Measurements from ENCODE around the gene KCND2. TPM values are rescaled to one million over a fixed set of nuclear protein-coding genes. Genes with fewer than 3 reads are reported as not detected.
"Not testable (repeated sequence)": the region's sequence is repeated elsewhere in the genome, so short reads cannot be mapped to it uniquely, and the experiment has no call there.

The KCND2 gene
- total RNA-seq, 2 donors from 2014 or later, result not detected

DNA sequence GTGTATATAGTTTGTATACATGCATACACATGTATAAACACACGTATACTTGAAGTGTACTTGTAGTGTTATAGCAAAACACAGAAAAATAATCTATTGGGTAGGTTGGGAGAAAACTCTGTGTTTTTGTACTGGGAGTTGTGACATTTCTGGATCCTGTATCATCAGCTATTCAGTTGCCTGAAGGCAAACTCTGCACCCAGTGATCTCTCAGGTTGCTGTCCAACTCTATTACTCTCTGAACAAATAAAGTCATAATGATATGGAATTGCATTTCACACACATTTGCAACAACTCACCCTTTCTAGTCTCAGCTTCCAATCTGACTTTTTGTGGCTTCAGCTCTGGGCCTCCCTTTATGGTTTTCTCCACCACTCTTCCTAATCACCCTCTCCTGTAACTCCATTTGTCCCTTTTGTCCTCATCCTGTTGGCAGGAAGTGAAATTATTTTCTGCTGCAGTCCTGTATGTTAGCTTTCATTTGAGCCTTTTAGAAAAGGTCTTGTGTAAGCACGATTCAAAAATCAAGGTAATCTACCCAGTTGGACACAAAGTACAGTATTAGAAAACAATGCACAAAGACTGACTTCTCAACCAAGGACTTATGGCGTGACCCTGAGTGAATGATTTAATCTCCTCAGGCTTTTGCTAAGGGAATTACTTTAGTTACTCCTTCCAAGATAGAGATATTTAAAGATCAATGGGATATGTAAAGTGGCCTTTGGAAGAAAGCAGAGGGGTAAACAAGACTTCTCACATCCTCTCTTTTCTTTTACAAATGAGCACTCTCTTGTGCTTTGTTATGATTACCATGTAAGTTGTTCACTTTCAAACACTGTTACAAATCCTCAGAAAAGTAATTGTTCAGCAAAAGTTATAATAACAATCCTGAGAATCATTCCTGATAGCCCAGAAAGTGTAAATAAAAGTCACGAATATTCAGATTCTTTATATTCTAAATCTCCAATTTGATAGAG, 249.1 kb downstream of the KCND2 start:
- no peaks in the 10 kb centered on the region for H3K9me3 Mint-ChIP-seq
- no peaks in the 10 kb centered on the region for H3K27me3 Mint-ChIP-seq
- H3K4me3 Mint-ChIP-seq, result no peak overlapping the region
- no peaks in the 10 kb centered on the region for H3K4me1 Mint-ChIP-seq
- no peak overlapping the region for H3K27ac Mint-ChIP-seq
- no peaks in the 10 kb centered on the region for H3K36me3 Mint-ChIP-seq (ENCODE audit: low read depth)
- no peak for ATAC-seq (replicated peaks)

DNA sequence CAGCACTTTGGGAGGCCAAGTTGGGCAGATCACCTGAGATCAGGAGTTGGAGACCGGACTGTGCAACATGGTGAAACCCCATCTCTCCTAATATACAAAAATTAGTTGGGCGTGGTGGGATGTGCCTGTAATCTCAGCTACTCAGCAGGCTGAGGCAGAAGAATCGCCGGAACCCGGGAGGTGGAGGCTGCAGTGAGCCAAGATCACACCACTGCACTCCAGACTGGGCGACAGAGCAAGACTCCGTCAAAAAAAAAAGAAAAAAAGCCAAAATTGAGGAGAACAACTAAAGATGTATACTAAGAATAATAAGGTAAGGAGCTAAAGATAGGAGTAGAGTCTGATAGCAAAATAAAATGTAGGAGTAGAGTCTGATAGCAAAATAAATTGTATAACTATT, 251.0 kb downstream of the KCND2 start:
- ATAC-seq (replicated peaks), result no peak
- no peaks in the 10 kb centered on the region for H3K9me3 Mint-ChIP-seq
- H3K36me3 Mint-ChIP-seq (ENCODE audit: low read depth), result no peaks in the 10 kb centered on the region
- no peaks in the 10 kb centered on the region for H3K4me1 Mint-ChIP-seq
- no peak overlapping the region for H3K27ac Mint-ChIP-seq
- H3K27me3 Mint-ChIP-seq, result no peaks in the 10 kb centered on the region
- no peak overlapping the region for H3K4me3 Mint-ChIP-seq

DNA sequence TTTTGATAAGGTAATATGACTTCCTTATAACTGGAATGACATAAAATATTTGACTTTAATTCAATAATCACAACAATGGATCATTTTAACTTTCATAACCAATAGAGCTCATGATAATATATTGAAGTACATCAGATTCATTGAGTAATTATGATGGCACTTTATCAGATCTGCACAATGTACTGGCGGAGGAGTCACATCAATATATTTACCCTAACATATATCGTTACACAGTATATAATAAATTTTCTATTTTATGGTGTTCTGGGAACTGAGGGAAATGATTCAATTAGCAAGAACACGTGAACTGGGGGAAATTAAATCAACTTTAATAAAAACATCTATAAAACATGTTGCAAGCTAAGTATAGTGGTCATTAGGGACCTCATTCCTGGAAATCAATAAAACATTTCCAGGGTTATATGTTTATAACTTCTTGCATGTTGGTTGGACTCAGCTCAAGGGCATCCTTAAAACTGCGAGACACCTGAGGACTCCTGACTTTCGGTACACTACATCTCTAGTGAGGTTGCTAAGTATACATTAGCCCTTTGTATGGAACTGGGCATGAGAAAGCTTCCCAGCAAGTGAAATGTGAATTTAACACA, 254.0 kb downstream of the KCND2 start:
- Mint-ChIP-seq H3K4me3 (no peak overlapping the region), H3K36me3 (ENCODE audit: low read depth) (no peaks in the 10 kb centered on the region), H3K9me3 (no peaks in the 10 kb centered on the region), H3K27me3 (no peaks in the 10 kb centered on the region), H3K4me1 (no peaks in the 10 kb centered on the region), H3K27ac (no peak overlapping the region)
- no peak for ATAC-seq (replicated peaks)

DNA sequence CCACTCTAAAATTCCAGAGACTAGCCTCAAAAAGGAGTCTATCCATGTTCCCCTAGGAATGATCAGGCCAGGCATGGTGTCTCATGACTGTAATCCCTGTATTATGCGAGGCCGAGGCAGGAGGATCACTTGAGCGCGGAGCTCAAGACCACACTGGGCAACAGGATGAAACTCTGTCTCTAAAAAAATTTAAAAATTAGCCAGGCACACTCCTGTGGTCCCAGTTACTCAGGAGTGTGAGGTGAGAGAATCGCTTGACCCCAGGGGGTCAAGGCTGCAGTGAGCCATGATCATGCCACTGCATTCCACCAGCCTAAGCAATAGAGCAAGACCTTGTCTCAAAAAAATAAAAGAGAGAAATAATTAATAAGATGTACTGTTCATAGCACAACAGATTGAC, 256.8 kb downstream of the KCND2 start:
- Mint-ChIP-seq H3K27ac (no peak overlapping the region), H3K4me1 (no peaks in the 10 kb centered on the region), H3K36me3 (ENCODE audit: low read depth) (no peaks in the 10 kb centered on the region), H3K9me3 (no peaks in the 10 kb centered on the region), H3K4me3 (no peak overlapping the region), H3K27me3 (no peaks in the 10 kb centered on the region)
- no peak for ATAC-seq (replicated peaks)

DNA sequence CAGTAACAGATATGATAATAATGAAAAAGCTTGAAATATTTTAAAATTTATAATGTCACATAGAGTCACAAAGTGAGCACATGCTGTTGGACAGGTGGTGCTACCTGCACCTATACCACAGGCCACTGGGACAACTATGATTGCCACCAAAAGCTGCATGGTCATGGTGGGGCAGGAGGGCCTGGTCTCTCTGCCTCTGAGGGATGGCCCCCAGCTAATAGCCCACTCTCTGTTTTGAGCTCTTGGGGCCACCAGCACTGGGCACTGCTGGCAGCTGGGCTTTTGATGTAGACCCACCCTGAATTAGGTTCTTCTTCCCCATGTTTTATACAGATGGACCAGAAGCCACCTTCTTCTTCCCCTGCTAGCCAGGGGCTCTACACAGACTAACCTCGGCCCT, 265.4 kb downstream of the KCND2 start:
- ATAC-seq (replicated peaks), result no peak
- Mint-ChIP-seq H3K4me1 (no peaks in the 10 kb centered on the region), H3K27ac (no peak overlapping the region), H3K4me3 (no peak overlapping the region), H3K9me3 (no peaks in the 10 kb centered on the region), H3K36me3 (ENCODE audit: low read depth) (no peaks in the 10 kb centered on the region), H3K27me3 (no peaks in the 10 kb centered on the region)

DNA sequence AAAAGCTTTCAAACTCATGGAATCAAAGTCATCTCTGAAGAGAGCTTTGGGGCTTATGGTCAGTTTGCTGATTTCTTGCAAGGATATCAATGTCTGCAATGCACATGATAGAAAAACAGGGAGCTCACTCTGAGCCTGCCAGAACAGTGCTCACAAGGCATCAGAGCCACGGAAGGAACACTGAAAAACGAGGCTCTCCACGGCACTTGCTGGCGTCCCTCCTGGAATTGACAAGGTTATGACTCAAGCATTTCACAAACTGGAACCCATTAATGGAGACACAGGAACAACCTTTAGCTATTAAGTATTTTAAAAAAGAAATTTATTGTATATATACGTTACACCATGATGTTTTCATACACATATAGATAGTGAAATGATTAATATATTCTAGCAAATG, 266.3 kb downstream of the KCND2 start:
- Mint-ChIP-seq H3K4me1 (no peaks in the 10 kb centered on the region), H3K36me3 (ENCODE audit: low read depth) (no peaks in the 10 kb centered on the region), H3K4me3 (no peak overlapping the region), H3K27ac (no peak overlapping the region), H3K9me3 (no peaks in the 10 kb centered on the region), H3K27me3 (no peaks in the 10 kb centered on the region)
- no peak for ATAC-seq (replicated peaks)

DNA sequence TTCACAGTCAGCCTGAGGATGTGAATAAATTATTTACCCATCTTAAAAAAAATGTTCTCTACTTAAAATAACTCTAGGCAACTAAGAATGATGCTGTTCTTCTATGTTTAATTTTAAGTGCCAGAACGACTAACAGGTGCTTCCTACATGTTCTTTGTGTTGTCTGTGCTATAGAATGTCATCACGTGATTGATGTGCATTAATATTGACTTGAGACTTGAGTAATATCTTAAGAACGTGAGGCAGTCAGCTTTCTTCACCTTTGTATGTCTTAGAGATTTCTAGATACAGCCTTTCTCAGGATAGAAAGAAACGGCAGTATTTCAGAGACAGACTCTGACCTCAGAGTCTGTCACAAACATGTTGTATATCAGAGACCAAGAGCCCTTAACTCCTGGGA, 274.6 kb downstream of the KCND2 start:
- Mint-ChIP-seq H3K27me3 (no peaks in the 10 kb centered on the region), H3K4me3 (no peak overlapping the region), H3K36me3 (ENCODE audit: low read depth) (no peaks in the 10 kb centered on the region), H3K9me3 (no peaks in the 10 kb centered on the region), H3K4me1 (no peaks in the 10 kb centered on the region), H3K27ac (no peak overlapping the region)
- ATAC-seq (replicated peaks), result no peak

DNA sequence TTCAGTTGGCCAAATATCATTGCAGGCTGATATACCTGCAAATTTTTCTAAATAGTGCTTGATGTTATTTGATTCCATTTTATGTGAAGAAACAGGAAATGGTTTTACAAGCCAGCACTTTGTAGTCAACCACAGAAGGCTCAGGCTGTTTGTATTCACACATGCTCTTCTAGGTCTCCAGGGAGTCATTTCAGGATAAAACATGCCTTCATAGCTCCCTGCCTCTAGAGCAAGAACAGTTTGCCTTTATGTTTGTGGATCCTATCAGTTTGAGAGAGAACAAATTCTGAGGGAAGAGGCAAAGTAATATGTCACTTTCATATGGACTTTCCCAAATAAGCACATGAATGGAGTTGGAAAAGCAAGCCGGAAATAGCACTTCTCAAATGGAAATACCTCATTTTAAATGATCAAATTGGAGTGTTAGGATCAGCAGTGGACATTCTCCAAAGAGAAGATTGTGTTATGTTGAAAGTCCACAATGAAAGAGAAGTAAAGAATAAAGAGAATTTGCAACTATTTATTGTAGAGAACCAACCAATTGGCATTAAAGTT, 277.6 kb downstream of the KCND2 start:
- Mint-ChIP-seq H3K4me3 (no peak overlapping the region), H3K4me1 (no peaks in the 10 kb centered on the region), H3K27ac (no peak overlapping the region), H3K27me3 (no peaks in the 10 kb centered on the region), H3K9me3 (no peaks in the 10 kb centered on the region), H3K36me3 (ENCODE audit: low read depth) (no peaks in the 10 kb centered on the region)
- ATAC-seq (replicated peaks), result no peak

DNA sequence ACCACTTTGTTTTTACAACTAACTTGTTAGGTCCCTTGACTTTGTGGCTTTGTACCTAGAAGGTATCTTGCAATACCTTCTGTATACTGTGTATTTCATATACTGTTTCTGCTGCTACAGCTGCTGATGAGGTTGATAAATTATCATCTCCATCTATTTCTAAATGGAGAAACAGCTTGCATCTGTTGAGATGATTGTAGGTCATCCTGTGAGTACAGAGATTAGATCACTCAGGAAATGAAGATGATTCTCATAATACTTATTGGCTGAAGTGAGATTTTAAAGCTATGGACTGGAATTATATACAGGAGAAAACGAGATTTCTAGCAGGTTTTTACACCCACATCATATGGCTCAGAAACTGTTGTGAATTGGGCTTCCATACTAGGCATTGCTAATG, 280.5 kb downstream of the KCND2 start:
- H3K9me3 Mint-ChIP-seq, result no peaks in the 10 kb centered on the region
- no peaks in the 10 kb centered on the region for H3K4me1 Mint-ChIP-seq
- H3K27me3 Mint-ChIP-seq, result no peaks in the 10 kb centered on the region
- H3K27ac Mint-ChIP-seq, result no peak overlapping the region
- ATAC-seq (replicated peaks), result no peak
- no peak overlapping the region for H3K4me3 Mint-ChIP-seq
- H3K36me3 Mint-ChIP-seq (ENCODE audit: low read depth), result no peaks in the 10 kb centered on the region

DNA sequence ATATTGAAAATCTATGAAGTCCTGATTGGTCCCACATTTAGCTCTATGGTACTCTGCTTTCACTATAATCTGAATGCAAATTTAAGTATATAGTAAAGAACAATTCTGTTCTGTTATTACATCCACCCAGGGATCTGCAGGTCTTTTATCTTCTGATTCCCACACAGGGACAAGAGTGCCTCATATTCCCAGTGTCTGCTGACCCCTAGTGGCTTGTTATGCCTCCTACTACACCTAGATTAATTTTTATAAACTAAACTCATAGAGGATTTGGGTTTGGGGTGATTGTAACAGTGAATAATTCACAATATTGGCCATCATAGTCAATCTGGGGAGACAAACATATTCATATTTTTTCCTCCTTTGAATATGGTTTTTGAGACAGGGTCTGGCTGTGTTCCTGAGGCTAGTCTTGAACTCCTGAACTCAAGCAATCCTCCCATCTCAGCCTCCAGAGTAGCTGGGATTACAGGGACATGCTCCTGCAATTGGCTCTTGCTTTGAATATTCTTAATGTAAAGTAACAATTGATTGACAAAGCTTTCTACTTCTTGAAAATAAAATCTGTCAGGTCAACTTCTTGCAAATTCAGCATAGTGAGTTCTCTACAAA, 282.1 kb downstream of the KCND2 start:
- H3K4me3 Mint-ChIP-seq, result no peak overlapping the region
- ATAC-seq (replicated peaks), result no peak
- no peaks in the 10 kb centered on the region for H3K9me3 Mint-ChIP-seq
- no peaks in the 10 kb centered on the region for H3K27me3 Mint-ChIP-seq
- no peak overlapping the region for H3K27ac Mint-ChIP-seq
- no peaks in the 10 kb centered on the region for H3K36me3 Mint-ChIP-seq (ENCODE audit: low read depth)
- H3K4me1 Mint-ChIP-seq, result no peaks in the 10 kb centered on the region

DNA sequence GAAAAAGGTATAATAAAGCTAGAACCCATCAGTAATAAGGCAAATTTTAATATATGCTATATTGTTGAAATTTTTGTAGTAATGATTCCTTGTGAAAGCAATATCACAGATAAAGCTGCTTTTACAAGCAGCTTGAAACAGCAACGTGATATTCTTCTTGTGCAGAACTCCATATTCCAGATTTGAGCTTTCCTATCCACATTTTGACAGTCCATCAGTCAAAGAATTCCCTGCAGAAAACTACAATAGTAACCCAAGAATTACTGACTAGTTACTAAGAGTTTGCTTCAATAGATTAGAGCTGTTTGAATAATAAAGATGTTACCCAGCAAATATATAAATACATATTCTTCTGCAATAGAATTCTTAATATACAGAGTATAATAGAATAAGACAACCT, 291.2 kb downstream of the KCND2 start:
- Mint-ChIP-seq H3K4me3 (no peak overlapping the region), H3K36me3 (ENCODE audit: low read depth) (no peaks in the 10 kb centered on the region), H3K9me3 (no peaks in the 10 kb centered on the region), H3K4me1 (no peaks in the 10 kb centered on the region), H3K27ac (no peak overlapping the region), H3K27me3 (no peaks in the 10 kb centered on the region)
- no peak for ATAC-seq (replicated peaks)

DNA sequence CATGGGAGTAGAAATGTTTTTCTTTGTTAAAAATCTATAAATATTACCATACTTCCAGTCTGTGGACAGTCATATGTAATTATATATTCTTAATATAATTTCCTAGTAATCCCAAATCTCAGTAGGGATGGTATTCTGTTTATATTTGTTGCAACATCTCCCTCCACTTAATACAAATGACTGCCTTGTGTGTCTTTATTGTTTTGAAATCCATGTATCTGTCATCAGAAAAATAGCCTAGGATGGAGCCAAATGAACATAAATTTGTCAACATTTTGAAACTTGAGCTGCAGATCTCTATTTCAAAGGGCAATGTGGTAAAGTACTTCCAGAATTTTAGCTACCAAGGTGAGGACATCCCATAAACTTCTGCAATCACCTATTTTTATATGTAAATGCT, 294.2 kb downstream of the KCND2 start:
- Mint-ChIP-seq H3K36me3 (ENCODE audit: low read depth) (no peaks in the 10 kb centered on the region), H3K9me3 (no peaks in the 10 kb centered on the region), H3K4me3 (no peak overlapping the region), H3K27ac (no peak overlapping the region), H3K27me3 (no peaks in the 10 kb centered on the region), H3K4me1 (no peaks in the 10 kb centered on the region)
- ATAC-seq (replicated peaks), result no peak

DNA sequence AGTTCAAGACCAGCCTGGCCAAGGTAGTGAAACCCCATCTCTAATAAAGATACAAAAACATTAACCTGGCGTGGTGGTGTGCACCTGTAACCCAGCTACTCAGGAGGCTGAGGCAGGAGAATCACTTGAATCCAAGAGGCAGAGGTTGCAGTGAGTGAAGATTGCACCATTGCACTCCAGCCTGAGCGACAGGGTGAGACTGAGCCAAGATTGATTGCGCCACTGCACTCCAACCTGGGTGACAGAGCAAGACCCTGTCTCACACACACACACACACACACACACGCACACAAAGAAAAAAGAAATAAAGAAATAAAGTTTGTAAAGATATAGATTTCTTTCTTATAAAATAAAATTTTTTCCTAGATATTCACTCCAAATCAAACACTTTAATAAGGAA, 305.7 kb downstream of the KCND2 start:
- H3K36me3 Mint-ChIP-seq (ENCODE audit: low read depth); H3K9me3 Mint-ChIP-seq; ATAC-seq (replicated peaks); H3K27ac Mint-ChIP-seq; H3K4me1 Mint-ChIP-seq; H3K27me3 Mint-ChIP-seq; H3K4me3 Mint-ChIP-seq: not testable (repeated sequence)

DNA sequence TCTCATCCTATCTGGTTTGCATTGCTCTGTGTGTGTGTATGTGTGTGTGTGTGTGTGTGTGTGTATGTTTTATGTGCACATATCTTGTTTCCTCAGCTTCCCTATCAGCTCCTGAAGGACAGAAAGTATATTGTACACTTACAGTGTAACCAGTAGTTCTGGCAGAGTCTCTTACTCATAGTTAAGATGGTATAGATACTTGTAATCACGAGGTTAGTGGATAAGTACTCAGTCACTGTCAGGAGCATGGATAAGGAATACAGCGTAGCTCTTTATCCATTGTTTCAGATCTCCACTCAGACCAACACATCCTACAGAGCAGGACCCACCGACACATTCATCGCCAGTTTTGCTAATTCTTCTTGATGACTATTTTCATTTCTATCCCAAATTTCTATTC, 309.9 kb downstream of the KCND2 start:
- no peak overlapping the region for H3K27ac Mint-ChIP-seq
- no peak overlapping the region for H3K4me3 Mint-ChIP-seq
- no peak for ATAC-seq (replicated peaks)

More for the DNA sequence above, 309.9 kb downstream of the KCND2 start:
- Mint-ChIP-seq H3K9me3 (peaks cover 7% of the 10 kb centered on the region), H3K36me3 (ENCODE audit: low read depth) (no peaks in the 10 kb centered on the region), H3K27me3 (no peaks in the 10 kb centered on the region), H3K4me1 (no peaks in the 10 kb centered on the region)
